H9 (cell line): ENCODE data around the gene PELI2. TPM values are rescaled to one million over a fixed set of nuclear protein-coding genes. Genes with fewer than 3 reads are reported as not detected.

Experiments
- DNase-seq: peaks from one replicate; pipeline ENCODE4 v3.0.0-alpha.2; 2017
- H2AFZ ChIP-seq: one replicate; pipeline ENCODE4 v1.6.1; 2013; ENCODE audit warnings: mild to moderate bottlenecking, low read length, control low read depth, moderate library complexity
- H2AK5ac ChIP-seq: 2 replicates; pipeline ENCODE4 v1.6.1; 2013; ENCODE audit warnings: low read length, control low read depth, mixed read lengths; ENCODE audit not compliant: insufficient read length
- H2BK120ac ChIP-seq: one replicate; pipeline ENCODE4 v1.6.1; 2013; ENCODE audit warnings: low read depth, mild to moderate bottlenecking, low read length, control low read depth, inconsistent platforms; ENCODE audit not compliant: poor library complexity, severe bottlenecking
- H2BK12ac ChIP-seq: 2 replicates; pipeline ENCODE4 v1.6.1; 2013; ENCODE audit warnings: low read length, control low read depth, mixed read lengths, low read depth; ENCODE audit not compliant: insufficient read length
- H2BK15ac ChIP-seq: 2 replicates; pipeline ENCODE4 v1.6.1; 2013; ENCODE audit warnings: low read depth, low read length, control low read depth
- H2BK20ac ChIP-seq: one replicate; pipeline ENCODE4 v1.6.1; 2013; ENCODE audit warnings: low read depth, mild to moderate bottlenecking, low read length, control low read depth, inconsistent platforms; ENCODE audit not compliant: poor library complexity, severe bottlenecking
- H2BK5ac ChIP-seq: 2 replicates; pipeline ENCODE4 v1.6.1; 2013; ENCODE audit warnings: low read length, control low read depth, mixed read lengths; ENCODE audit not compliant: insufficient read length
- H3K14ac ChIP-seq: 2 replicates; pipeline ENCODE4 v1.6.1; 2013; ENCODE audit warnings: low read length, control low read depth; ENCODE audit not compliant: insufficient read depth
- H3K18ac ChIP-seq: 2 replicates; pipeline ENCODE4 v1.6.1; 2013; ENCODE audit warnings: low read depth, mild to moderate bottlenecking, mixed read lengths, low read length, control low read depth; ENCODE audit not compliant: insufficient read length
- H3K23ac ChIP-seq: 2 replicates; pipeline ENCODE4 v1.6.1; 2013; ENCODE audit warnings: low read length, control low read depth, mixed read lengths, low read depth; ENCODE audit not compliant: insufficient read length
- H3K23me2 ChIP-seq: 2 replicates; pipeline ENCODE4 v1.6.1; 2013; ENCODE audit warnings: low read depth, mild to moderate bottlenecking, mixed read lengths, low read length, control low read depth; ENCODE audit not compliant: insufficient read length, poor library complexity, severe bottlenecking
- H3K27ac ChIP-seq: 2 replicates; pipeline ENCODE4 v1.5.1; 2013; ENCODE audit warnings: low read length, control low read depth, mixed read lengths, low read depth; ENCODE audit not compliant: insufficient read length
- H3K27me3 ChIP-seq: 2 replicates; pipeline ENCODE4 v1.6.1; 2013; ENCODE audit warnings: low read length, control low read depth, inconsistent platforms; ENCODE audit not compliant: insufficient read depth
- H3K4ac ChIP-seq: 2 replicates; pipeline ENCODE4 v1.6.1; 2013; ENCODE audit warnings: low read depth, mild to moderate bottlenecking, control low read depth, inconsistent platforms, low read length, moderate library complexity
- H3K4me1 ChIP-seq: 2 replicates; pipeline ENCODE4 v1.6.1; 2013; ENCODE audit warnings: low read length, control low read depth, inconsistent platforms; ENCODE audit not compliant: insufficient read depth
- H3K4me2 ChIP-seq: 2 replicates; pipeline ENCODE4 v1.6.1; 2013; ENCODE audit warnings: low read length, control low read depth, mixed read lengths; ENCODE audit not compliant: insufficient read length, insufficient read depth
- H3K56ac ChIP-seq: 2 replicates; pipeline ENCODE4 v1.6.1; 2013; ENCODE audit warnings: low read depth, mild to moderate bottlenecking, mixed read lengths, low read length, control low read depth; ENCODE audit not compliant: insufficient read length
- H3K79me1 ChIP-seq: 2 replicates; pipeline ENCODE4 v1.6.1; 2013; ENCODE audit warnings: low read depth, mild to moderate bottlenecking, moderate library complexity, low read length, control low read depth, inconsistent platforms; ENCODE audit not compliant: insufficient read depth, poor library complexity, severe bottlenecking
- H3K79me2 ChIP-seq: 2 replicates; pipeline ENCODE4 v1.6.1; 2013; ENCODE audit warnings: low read length, control low read depth, inconsistent platforms; ENCODE audit not compliant: insufficient read depth
- H3K9ac ChIP-seq: 2 replicates; pipeline ENCODE4 v1.6.1; 2013; ENCODE audit warnings: low read length, control low read depth, mixed read lengths; ENCODE audit not compliant: insufficient read length; ENCODE audit errors: extremely low read depth
- H3K9me3 ChIP-seq: one replicate; pipeline ENCODE4 v1.6.1; 2013; ENCODE audit warnings: low read depth, low read length, inconsistent platforms; ENCODE audit not compliant: control insufficient read depth
- H3T11ph ChIP-seq: one replicate; pipeline ENCODE4 v1.6.1; 2013; ENCODE audit warnings: mild to moderate bottlenecking, low read length, control low read depth, inconsistent platforms
- H4K20me1 ChIP-seq: one replicate; pipeline ENCODE4 v1.6.1; 2013; ENCODE audit not compliant: control insufficient read depth, insufficient read length, insufficient read depth
- H4K5ac ChIP-seq: 2 replicates; pipeline ENCODE4 v1.6.1; 2013; ENCODE audit warnings: low read depth, mild to moderate bottlenecking, mixed read lengths, low read length, control low read depth; ENCODE audit not compliant: insufficient read length
- H4K8ac ChIP-seq: replicated peaks from 2 replicates; pipeline ENCODE4 v1.6.1; 2013; ENCODE audit warnings: low read length, control low read depth, mixed read lengths, low read depth; ENCODE audit not compliant: insufficient read length
- H4K91ac ChIP-seq: 2 replicates; pipeline ENCODE4 v1.6.1; 2013; ENCODE audit warnings: low read depth, mild to moderate bottlenecking, moderate library complexity, mixed read lengths, low read length, control low read depth; ENCODE audit not compliant: insufficient read length
- H3K27ac Mint-ChIP-seq, 3 experiments: 2 replicates in 2 of 3; 3 replicates in 1 of 3; pipeline ENCODE4 v1.8.0; 2020 to 2021; ENCODE audit warnings: mixed read lengths in 3 of 3, mild to moderate bottlenecking in 1 of 3, moderate library complexity in 1 of 3
- H3K27me3 Mint-ChIP-seq: 2 replicates; pipeline ENCODE4 v1.8.0; 2021; ENCODE audit warnings: low read depth, mild to moderate bottlenecking, moderate library complexity, mixed read lengths
- H3K36me3 Mint-ChIP-seq, 3 experiments: 2 replicates in 2 of 3; 3 replicates in 1 of 3; pipeline ENCODE4 v1.8.0; 2020 to 2021; ENCODE audit warnings: low read depth in 3 of 3, mixed read lengths in 3 of 3; ENCODE audit not compliant: insufficient read depth in 1 of 3
- H3K4me1 Mint-ChIP-seq, 2 experiments: 2 replicates each; pipeline ENCODE4 v1.8.0; 2020; ENCODE audit warnings: mixed read lengths in 2 of 2
- H3K4me3 Mint-ChIP-seq, 2 experiments: 2 replicates in 1 of 2; 3 replicates in 1 of 2; pipeline ENCODE4 v1.8.0; 2020 to 2021; ENCODE audit warnings: mild to moderate bottlenecking in 2 of 2, mixed read lengths in 2 of 2, moderate library complexity in 1 of 2
- H3K9me3 Mint-ChIP-seq, 2 experiments: 2 replicates in 1 of 2; 3 replicates in 1 of 2; pipeline ENCODE4 v1.8.0; 2020; ENCODE audit warnings: mild to moderate bottlenecking in 2 of 2, mixed read lengths in 2 of 2, moderate library complexity in 1 of 2
- WGBS: extraction: QIAGEN DNeasy Blood & Tissue Kit; methylation state at CpG from one replicate; pipeline ENCODE4 v1.1.7; 2013; ENCODE audit warnings: missing lambda C conversion rate, low lambda C conversion rate, mixed read lengths; ENCODE audit not compliant: insufficient read length; ENCODE audit errors: extremely low coverage; 5-methylcytosine and 5-hydroxymethylcytosine counted together
- total RNA-seq: library from RNA; stranded (reverse); gene quantifications from 2 replicates; pipeline ENCODE4 v1.2.1, GENCODE V29; 2021
- TF ChIP-seq, protein P1 (sequence below): fragments of 200-600 bp; sonication (generic); conservative IDR thresholded peaks from 3 replicates; pipeline ENCODE4 v1.8.0; 2021; ENCODE audit warnings: antibody characterized with exemption, mild to moderate bottlenecking

Gene PELI2
- total RNA-seq, 1 experiment from 2014 or later: 18.0 TPM

GRCh38 chr14:56118611-56119181, 485 bp downstream of the PELI2 start:
- Histone ChIP-seq H3K27me3 (peaks cover 6% of the 10 kb centered on the region; the same call in 1 of the 2 replicates), H3K79me1 (no peaks in the 10 kb centered on the region), H3T11ph (no peak overlapping the region), H3K23me2 (peaks cover 11% of the 10 kb centered on the region), H2BK12ac (no peak overlapping the region), H3K14ac (peak overlapping the region; percentile 83; the same call in 1 of the 2 replicates), H4K5ac (no peak overlapping the region), H3K4me2 (peak overlapping the region; percentile 93), H2BK20ac (no peak overlapping the region), H2AFZ (no peak overlapping the region), H4K8ac (no peak overlapping the region), H2BK15ac (no peak overlapping the region), H2AK5ac (no peak overlapping the region), H3K56ac (no peak overlapping the region), H4K20me1 (no peaks in the 10 kb centered on the region), H3K23ac (no peak overlapping the region), H3K9me3 (no peaks in the 10 kb centered on the region), H2BK5ac (no peak overlapping the region), H3K4ac (no peak overlapping the region), H3K9ac (peak overlapping the region; percentile 46), H3K27ac (no peak overlapping the region), H3K79me2 (peaks cover 3% of the 10 kb centered on the region; the same call in 1 of the 2 replicates), H3K18ac (peak overlapping the region; percentile 84), H3K4me1 (peaks cover 3% of the 10 kb centered on the region; the same call in 1 of the 2 replicates), H2BK120ac (no peak overlapping the region), H4K91ac (no peak overlapping the region)
- no CpG with 5 or more reads among the region's 87 CpGs for WGBS
- no peak for DNase-seq
- TF ChIP-seq, protein P1, sequence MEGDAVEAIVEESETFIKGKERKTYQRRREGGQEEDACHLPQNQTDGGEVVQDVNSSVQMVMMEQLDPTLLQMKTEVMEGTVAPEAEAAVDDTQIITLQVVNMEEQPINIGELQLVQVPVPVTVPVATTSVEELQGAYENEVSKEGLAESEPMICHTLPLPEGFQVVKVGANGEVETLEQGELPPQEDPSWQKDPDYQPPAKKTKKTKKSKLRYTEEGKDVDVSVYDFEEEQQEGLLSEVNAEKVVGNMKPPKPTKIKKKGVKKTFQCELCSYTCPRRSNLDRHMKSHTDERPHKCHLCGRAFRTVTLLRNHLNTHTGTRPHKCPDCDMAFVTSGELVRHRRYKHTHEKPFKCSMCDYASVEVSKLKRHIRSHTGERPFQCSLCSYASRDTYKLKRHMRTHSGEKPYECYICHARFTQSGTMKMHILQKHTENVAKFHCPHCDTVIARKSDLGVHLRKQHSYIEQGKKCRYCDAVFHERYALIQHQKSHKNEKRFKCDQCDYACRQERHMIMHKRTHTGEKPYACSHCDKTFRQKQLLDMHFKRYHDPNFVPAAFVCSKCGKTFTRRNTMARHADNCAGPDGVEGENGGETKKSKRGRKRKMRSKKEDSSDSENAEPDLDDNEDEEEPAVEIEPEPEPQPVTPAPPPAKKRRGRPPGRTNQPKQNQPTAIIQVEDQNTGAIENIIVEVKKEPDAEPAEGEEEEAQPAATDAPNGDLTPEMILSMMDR: no peak
- Mint-ChIP-seq H3K4me3 (peak overlapping the region; percentile 87 to 90; a peak in 3 of 5 replicates), H3K36me3 (no peaks in the 10 kb centered on the region; a peak in 1 of 7 replicates), H3K4me1 (peaks cover 24 to 28% of the 10 kb centered on the region in 2 experiments), H3K27ac (no peak overlapping the region), H3K27me3 (peaks cover 28% of the 10 kb centered on the region), H3K9me3 (no peaks in the 10 kb centered on the region)
